DMS114 treated with DMSO at 0.1 percent for 48 hours (cell line): Measurements from ENCODE around the gene ALDH1L1.
"Not testable (repeated sequence)": the region's sequence is repeated elsewhere in the genome, so short reads cannot be mapped to it uniquely, and the experiment has no call there.

Experiments used
- DNase-seq: peaks from one replicate; lab custom pipeline; 2025; ENCODE audit not compliant: unreplicated experiment; lab: John Stamatoyannopoulos, UW

ALDH1L1 gene

DNA sequence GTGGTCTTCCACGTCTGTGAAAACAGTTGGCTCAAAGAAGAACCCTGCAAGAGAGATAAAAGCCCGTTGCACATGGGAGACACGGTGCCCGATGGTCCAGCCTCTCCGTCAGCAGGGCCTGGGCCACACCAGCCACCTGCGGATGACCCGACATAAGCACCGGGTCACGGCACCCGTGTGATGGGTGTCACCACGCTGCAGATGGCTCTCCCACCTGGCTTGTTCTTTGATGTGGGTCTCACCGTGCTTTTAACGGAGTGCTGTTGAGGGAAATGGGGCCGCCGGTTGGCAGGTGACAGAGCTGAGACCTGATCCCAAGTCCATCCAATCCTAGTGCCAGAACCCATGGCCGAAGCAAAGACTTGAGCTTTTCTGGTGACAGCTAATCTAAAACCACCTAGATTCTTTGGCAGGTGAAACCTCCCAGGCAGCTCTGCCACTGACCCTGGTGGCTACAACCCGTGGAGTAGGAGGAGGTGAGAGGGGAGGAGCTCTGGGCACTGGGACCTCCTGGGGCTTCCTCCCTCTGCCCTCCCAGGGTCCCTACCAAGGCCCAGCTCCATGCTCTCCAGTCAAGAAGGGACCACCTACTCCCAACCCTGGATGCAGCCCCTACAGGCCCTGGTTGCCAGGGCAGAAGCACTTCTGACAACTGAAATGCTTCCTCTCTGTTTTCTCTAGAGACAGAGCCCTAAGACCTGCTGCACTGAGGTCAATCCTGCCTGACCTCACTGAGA, 73.0 kb downstream of the ALDH1L1 start:
- DNase-seq = no peak

DNA sequence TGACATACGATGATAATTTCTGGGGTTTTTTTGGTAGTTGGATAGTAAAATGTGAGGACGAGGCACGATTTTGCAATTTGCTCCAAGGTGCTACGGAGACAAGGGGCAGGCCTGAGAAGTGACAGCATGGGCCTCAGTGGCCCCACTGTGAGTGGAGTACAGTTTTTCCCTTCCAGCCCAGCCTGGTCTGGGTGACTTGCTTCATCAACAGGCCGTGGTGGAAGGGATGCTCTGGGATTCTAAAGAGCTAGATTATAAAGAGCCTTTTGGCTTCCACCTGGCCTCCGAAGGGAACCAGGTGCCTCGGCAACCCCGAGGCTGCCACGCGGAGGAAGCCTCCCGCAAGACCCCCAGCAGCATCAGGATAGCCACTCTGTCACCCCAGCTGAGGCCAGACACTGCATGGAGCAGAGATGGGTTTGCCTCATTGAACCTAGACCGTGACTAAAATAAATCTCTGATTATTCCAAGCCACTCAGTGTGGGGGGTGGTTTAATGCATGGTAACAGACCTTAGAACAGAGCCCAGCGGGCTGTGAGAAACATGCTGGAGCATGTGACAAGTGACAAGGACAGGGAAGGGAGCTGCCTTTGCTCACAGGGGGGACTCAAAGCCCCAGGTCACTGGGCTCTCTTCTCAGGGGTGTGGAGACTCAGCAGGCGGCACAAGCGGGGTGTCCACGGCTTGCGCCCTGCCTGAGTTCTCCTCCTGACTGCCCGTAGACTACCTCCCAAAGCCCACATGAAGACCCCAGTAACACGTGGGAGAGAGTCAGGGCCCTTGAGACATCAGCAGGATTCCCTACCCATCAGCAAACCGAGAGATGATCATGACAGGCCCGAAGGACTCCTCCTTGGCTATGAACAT, 73.8 kb downstream of the ALDH1L1 start:
- DNase-seq = no peak

DNA sequence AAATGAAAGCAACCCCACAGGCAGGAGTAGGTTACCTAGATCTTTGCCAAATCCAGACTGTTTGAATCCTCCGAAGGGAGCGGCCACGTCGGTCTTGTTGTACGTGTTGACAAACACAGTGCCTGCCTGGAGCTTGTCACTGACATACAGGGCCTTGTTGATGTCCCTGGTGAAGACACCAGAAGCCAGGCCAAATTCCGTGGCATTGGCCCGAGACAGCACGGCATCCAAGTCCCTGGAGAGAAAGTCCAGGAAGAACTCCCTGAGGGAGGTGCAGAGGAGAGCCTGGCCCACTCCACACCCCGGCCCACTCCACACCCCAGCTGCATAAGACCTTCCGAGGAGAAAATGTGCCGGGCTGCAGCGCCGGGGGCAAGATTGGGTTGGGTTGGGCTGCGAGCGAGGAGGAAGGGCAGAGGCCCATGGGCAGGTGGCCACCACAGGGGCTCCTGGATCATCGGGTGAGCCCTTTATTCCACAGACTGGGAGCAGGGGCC, 74.6 kb downstream of the ALDH1L1 start:
- DNase-seq = no peak

DNA sequence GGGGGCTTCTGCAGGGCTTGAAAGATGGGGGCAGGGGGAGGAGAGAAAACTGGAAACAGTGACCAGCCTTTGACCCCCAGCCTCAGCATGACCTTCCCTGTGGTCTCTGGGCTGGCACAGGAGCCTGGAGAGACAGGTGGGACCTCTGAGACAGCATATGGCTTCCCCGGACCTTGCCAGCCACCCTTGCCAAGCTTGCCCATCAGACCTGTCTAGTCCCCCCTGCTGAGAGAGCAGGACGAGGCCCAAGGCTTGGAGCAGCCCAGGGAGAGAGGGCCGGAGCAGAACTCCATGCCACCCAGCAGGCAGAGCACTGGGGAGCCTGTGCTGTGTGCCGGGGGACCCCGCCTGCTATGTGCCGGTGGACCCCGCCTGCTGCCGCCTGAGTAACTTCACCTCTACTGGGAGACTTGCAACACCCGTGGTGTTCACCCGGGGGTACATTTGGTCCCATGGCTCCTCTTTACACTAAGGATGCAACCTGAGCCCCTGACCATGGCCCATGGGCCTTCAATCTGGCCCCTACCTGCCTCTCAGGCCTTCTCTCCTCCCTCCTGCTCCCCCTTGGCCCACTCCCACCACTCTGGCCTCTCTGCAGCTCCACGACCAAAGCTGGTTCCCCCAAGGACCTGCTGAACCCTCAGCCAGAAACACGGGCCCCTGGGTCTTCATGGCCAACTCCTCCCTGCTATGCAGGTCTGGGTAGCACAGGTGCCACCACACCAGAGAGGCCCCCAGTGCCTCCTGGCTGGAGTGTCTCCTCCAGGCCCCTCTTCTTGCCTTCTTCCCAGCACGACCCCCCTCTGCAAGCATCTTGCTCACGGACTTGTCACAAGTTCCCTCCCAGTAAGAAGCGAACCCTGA, 75.4 kb downstream of the ALDH1L1 start:
- no peak for DNase-seq

DNA sequence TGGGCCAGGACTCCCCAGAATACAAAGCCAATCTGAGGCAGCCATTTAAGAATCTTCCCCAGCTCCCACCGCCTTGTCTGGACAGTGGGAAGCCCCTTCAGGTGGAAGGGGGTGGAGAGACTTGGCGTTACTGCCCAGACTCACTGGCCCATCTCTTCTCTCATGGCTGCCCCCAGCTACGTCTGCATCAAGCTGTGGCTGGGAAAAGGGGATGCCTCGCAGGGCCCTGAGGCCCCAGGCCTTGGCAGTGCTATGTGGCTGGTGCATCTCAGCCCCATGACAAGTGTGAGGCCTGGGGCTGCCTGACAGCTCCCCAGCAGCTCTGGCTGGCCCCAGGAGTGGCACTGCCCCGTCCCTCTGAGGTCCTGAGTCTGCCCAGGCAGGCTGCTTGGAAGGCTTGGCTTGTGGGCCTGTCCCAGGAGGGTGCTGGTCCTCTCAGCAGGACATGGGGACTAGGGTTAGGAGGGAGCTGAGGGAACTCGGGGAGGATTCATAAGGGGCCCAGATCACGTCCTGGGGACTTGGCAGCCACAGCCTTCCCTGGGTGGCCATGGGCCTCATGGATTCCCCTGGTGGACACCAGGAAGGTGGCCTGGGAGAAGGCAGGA, 76.3 kb downstream of the ALDH1L1 start:
- DNase-seq = no peak

DNA sequence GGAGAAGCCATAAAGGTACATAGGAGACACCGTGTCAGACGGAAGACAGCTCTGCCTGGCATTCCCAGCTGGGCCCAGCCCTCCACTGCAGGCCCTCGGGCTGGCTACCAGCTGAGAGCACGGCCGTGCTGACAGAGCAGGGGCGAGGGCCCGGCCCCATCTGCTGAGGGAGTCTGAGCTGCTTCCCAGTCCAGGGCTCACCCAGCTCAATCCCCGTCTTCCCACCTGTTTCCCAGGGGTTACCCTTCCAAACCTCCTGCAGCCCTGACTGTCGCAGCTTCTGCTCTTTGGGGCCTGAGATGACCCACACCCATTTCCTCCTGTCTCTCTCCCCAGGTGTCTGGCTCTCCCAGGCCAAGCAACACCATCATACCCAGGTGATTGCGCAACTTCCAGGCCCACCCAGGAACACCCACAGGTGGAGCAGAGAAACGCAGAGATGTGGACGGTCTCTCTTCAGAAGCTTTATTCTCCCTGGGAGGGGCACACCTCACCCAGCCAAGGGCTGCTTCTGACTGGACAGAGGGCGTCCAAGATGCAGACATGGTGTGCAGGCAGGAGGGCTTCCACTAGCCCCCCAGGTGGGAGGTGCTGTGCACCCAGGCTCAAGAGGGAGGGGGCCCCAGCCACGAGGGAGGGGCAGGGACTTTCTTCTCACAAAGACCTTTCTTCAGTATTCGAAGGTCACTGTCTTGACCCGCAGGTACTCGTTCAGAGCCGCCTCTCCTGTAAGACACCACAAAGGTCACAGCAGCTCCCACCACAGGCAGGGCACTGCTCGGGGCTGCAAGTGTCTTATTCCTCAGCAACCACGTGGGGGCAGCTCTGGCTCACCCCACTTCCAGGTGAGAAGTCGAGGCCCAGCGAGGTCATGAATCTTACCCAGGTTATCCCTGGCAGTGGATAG, 77.0 kb downstream of the ALDH1L1 start:
- DNase-seq = no peak

DNA sequence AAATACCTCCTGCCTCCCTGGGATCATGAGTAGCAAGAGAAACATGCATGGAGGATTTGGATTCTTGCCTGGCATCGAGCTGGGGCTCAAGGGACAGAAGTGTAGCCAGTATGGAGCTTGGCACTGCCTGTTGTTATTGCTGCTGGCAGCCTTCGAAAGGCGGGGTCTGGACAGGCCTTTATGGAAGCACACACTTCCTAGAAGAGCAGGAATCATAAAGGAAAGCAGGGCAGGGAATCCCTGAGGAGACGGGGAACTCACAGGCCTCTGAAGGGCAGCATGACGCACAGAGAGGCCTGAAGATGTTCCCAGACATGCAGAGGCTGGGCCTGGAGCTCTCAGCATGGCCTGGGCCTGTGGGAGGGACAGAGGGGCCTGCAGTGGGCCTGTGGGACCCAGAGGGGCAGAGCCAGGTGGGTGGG, 77.8 kb downstream of the ALDH1L1 start:
- no peak for DNase-seq

DNA sequence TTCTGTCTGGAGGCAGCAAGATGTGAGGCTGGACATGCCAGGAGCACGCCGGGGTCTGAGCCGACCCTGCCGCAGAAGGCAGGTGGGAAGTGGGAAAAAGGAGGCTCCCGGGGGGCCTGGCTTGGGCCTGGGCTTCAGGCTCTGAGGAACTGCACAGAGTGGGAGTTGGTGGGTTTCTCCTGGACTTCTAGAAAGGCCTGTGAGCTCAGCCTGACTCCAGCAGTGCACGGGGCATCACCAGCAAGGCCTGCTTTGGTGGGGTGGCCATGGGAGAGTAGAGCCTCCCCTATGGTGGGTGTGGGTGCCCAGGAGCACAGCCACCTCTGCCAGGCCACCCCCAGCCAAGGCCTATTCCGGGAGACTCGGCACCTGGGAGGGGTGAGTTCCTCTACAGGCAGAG, 78.4 kb downstream of the ALDH1L1 start:
- DNase-seq = no peak

DNA sequence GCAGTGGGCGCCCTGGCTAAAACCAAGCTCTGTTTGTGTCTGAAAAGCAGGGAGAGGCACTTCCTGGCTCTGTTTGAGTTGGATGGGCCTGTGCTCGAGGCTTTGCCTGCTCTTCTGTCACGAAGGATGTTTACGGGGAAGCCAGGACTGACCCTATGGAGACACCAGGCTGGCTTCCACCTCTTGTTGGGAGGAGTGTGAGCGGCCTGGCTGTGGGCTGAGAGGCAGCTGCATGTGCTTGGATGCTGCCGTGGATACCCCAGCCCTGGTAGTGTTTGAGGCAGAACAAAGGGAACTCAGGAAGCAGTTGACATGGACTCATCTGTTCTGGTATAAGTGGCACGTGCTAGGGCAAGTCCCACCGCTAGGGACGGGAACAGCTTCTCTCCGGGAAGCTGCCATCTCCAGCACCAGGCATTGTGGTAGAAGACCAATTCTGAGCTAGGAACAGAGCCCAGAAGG, 78.8 kb downstream of the ALDH1L1 start:
- no peak for DNase-seq

DNA sequence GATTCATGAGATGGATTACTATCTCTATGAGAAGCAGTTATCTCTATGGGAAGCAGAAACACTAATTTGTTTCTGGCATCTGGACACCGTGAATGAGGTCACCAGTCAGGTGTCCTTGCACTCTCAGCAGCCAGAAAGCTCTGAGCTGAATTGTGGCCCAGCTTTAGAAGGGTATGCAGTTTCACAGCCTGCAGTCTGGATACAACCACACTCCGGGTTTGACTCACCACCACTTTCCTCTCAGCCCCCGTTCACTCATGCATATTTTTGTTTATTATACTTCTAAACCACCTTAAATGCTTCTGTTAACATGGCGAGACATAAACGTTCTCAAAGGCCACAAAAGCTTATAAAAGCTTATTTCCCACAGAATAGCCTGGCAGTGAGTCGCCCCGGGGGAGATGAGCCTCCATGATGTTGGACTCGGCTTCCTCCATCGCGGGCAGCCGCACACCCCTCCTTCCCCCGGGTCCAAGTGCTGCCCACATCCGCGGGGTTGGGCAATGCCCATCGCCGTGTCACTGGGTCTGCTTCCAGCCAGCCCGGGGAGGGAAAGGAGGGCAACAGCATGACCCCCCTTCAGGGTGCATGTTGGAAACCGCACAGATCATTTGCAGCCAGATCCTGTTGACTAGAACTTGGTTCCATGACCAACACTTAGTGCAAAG, 79.6 kb downstream of the ALDH1L1 start:
- DNase-seq = no peak

DNA sequence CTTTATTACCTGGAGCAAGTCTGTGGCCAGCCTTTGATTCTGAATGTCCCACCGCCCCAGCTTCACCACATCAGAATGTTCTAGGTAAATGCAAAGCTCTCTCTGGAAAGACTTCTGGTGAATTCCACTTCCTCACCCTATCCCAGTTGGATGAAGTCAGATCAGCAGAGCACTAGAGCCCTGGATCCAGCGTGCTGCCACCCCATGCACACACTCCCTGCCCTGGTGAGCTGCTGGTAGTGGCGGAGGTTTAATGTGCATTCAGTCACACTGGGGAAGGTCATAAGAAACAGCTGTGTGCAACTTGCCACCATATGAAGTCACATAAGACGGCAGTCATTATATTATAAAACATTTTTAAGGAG, 80.1 kb downstream of the ALDH1L1 start:
- DNase-seq = no peak

DNA sequence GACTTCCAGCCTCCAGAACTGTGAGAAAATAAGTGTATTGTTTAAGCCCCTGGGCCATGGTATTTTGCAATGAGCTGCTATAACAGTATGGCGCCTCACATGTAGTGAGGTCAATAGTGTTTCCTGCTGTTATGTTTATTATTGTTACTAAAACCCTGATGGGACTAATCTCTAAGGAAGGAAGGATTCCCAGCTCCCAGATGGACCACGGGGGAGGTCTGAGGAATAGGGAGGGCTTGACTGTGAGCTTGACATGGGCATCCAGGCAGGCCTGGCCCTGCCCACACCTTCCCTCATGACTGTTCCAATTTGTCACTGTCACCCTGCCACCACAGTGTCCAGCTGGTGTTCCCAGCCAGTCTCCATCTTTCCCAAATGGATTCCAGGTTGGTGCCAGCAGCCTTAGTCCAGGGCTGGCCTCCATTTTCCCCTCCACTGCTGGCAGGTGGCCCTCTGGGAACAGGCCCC, 82.0 kb downstream of the ALDH1L1 start:
- no peak for DNase-seq

DNA sequence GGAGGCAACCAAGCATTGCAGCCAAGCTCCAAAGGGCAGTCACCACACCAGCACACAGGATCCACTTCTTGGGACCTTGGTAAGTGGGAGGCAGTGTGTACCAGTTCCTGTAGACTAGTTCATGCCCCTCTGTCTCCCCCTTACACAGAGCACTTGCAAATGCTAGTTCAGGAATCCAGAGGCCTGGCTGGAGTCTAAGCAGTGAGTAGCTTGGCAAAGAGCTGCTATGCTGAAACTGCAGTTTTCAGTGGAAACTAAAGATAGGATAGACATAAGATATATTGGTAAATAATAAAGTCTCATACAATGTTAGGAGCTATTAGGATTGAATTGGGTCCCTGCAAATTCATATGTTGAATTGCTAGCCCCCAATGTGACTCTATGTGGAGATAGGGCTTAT, 82.6 kb downstream of the ALDH1L1 start:
- DNase-seq = no peak

DNA sequence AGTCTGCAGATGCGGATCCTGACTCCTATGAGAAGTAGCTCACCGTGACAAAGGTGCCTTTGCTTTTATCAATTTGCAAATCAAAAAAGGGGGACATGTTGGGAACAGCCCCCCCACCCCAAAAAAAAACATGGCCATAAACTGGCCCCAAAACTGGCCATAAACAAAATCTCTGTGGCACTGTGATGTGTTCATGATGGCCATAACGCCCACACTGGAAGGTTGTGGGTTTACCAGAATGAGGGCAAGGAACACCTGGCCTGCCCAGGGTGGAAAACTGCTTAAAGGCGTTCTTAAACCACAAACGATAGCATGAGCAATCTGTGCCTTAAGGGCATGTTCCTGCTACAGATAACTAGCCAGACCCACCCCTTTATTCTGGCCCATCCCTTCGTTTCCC, 84.1 kb downstream of the ALDH1L1 start:
- DNase-seq = not testable (repeated sequence)

DNA sequence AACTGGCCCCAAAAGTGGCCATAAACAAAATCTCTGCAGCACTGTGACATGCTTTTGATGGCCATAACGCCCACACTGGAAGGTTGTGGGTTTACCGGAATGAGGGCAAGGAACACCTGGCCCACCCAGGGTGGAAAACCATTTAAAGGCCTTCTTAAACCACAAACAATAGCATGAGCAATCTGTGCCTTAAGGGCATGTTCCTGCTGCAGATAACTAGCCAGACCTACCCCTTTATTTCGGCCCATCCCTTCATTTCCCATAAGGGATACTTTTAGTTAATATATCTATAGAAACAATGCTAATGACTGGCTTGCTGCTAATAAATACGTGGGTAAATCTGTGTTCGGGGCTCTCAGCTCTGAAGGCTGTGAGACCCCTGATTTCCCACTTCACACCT, 88.3 kb downstream of the ALDH1L1 start:
- not testable (repeated sequence) for DNase-seq

DNA sequence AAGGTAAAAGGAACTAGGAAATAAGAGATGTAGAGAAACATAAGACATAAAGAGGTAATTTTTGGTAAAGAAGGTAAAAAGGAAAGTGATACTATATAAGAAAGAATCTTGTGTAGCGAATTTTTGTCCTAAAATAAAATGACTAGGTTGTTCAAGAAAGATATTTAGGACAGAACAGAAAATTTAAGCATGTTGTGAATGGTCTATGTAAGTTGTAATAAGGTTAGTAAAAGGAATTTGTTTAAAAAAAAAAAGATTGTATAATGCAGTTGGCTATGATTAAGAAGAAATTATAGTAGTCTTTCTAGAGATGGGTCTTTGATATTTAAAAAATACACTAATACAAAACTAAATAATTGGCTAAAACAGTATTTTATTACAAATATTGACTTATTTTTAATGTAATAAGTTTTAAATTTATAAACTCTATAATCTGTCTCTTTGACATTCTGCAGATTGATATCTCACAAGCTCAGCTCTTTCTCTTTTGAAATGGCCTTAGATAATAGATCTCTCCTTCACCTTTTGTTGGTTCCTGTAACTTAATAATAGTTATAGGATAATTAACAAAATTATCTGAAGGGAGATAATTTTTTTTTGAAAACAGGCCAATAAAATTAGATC, 92.7 kb downstream of the ALDH1L1 start:
- DNase-seq = peak; percentile 4

DNA sequence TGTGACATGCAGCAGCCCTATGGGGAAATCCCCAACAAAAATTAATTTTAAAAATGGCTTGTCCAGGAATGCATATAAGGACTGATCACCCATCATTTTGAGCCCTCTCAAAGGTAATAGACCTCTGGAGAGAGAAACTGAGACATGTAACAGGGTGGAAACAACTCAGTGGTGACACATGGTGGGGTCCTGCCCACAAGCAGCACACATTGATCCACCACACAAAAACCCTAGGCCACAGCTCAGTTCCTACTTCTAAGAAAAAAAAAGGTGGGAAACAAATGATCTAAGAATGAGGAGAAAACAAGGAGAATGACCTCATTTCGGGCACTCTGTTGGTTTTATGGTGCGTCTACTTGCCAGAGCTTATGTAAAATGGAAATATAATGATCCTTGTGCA, 94.5 kb downstream of the ALDH1L1 start:
- no peak for DNase-seq

DNA sequence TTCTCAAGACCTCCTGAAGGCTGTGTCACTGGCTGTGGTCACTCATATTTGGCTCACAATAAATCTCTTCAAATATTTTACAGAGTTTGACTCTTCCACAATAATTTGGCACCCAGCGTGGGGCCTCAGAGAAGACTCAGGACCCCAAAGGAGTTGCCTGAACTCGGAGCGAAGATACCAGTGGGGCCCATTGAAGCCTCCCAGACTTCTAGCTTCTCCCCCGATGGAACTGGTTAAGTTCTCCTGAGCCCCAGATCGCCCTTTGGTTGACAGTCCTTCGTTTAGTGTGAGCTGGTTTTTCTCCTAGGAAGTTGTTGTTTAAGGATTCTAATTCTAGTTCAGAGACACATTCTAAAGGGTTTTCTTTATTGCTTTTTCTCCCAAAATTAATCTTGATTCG, 95.1 kb downstream of the ALDH1L1 start:
- DNase-seq = no peak

DNA sequence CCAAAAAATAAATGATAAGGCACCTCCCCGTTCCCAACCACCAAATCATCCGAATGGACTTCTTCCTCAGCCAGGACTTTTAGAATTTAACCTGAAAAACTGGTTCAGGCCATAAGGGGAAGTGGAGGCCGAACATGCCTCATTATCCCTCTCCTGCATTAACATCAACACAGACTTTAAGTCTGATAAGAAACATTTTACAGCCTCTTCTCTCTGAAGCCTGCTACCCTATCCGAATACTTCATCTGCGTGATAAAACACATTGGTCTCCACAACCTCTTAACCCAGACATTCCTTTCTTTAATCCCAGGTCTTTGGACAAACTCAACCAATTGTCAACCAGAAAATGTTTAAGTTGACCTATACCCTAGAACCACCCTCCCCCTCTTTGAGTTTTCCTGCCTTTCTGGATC, 95.6 kb downstream of the ALDH1L1 start:
- no peak for DNase-seq
